A549 (cell line): ENCODE results near the gene SLC11A1.

ENCODE experiments used
- HOXA7 ChIP-seq: fragments of 250-450 bp; sonication (Bioruptor Pico); IDR thresholded peaks from 2 replicates; pipeline ENCODE4 v1.5.0; 2020; ENCODE audit warnings: mild to moderate bottlenecking, moderate library complexity
- RAD21 ChIP-seq, 2 experiments: fragments of >200 bp in 1 of 2; sonication (Bioruptor Twin) in 1 of 2; formaldehyde crosslinking in 1 of 2; IDR thresholded peaks in 1 of 2; conservative IDR thresholded peaks in 1 of 2; 2 replicates in 1 of 2; 3 replicates in 1 of 2; pipeline ENCODE4 v1.6.1; 2012 to 2018; ENCODE audit warnings: inconsistent platforms in 1 of 2
- ZFP36 ChIP-seq: fragments of 450-650 bp; IDR thresholded peaks from 2 replicates; pipeline ENCODE4 v1.6.1; 2014; ENCODE audit warnings: borderline replicate concordance; ENCODE audit not compliant: partially characterized antibody
- TF ChIP-seq, protein P1 (sequence below): fragments of >200 bp; sonication (Bioruptor Twin); formaldehyde crosslinking; IDR thresholded peaks from 3 replicates; pipeline ENCODE4 v1.5.1; 2016
- TF ChIP-seq, protein P2 (sequence below): IDR thresholded peaks from 2 replicates; pipeline ENCODE4 v1.6.1; 2012

DNA sequence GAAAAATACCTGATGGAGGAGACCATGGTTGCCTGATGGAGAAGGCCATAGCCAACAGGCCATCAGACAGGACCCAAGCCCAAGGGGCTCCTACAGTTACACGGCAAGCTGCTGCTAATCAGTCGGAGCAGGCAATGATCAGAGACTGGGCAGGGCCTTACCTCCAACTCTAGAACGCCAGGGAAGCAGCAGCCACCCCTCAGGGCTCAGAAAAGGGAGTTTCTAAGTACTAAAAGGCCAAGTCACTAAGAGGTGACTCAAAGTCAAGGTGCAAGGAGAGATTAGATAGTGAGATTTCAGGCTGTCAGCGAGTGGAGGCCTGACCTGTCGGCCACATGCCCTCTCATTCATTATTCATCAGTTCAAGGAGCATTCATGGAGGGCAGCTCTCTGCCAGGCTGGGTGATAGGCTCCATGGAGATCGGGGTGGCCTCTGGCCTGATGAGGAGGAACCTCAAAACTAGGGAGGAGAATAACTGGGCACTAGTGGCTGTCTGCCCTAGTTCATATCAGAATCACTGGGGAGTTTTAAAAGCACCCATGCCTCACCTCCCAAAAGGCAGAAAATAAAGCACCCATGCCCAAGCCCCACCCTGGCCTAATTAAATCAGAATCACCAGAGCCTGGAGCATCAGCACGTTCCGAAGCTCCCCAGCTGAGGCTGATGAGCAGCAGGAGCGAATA lies 40.5 kb downstream of the SLC11A1 start:
- TF ChIP-seq, protein P1, sequence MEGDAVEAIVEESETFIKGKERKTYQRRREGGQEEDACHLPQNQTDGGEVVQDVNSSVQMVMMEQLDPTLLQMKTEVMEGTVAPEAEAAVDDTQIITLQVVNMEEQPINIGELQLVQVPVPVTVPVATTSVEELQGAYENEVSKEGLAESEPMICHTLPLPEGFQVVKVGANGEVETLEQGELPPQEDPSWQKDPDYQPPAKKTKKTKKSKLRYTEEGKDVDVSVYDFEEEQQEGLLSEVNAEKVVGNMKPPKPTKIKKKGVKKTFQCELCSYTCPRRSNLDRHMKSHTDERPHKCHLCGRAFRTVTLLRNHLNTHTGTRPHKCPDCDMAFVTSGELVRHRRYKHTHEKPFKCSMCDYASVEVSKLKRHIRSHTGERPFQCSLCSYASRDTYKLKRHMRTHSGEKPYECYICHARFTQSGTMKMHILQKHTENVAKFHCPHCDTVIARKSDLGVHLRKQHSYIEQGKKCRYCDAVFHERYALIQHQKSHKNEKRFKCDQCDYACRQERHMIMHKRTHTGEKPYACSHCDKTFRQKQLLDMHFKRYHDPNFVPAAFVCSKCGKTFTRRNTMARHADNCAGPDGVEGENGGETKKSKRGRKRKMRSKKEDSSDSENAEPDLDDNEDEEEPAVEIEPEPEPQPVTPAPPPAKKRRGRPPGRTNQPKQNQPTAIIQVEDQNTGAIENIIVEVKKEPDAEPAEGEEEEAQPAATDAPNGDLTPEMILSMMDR: no peak
- no peak for TF ChIP-seq RAD21 (conservative IDR thresholded peaks at IDR 0.05 in 1 of 2, IDR thresholded peaks at IDR 0.05 in 1 of 2)
- TF ChIP-seq HOXA7: no peak
- no peak for TF ChIP-seq ZFP36
- TF ChIP-seq, protein P2, sequence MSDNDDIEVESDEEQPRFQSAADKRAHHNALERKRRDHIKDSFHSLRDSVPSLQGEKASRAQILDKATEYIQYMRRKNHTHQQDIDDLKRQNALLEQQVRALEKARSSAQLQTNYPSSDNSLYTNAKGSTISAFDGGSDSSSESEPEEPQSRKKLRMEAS: no peak
